HFFc6 (cell line): ENCODE measurements around the gene AUTS2. TPM values are rescaled to one million over a fixed set of nuclear protein-coding genes. Genes with fewer than 3 reads are reported as not detected.
"Not testable (repeated sequence)": the region's sequence is repeated elsewhere in the genome, so short reads cannot be mapped to it uniquely, and the experiment has no call there.

Source experiments
- DNase-seq: peaks from one replicate; pipeline ENCODE4 v3.0.0-alpha.2; 2018
- H3K27ac Mint-ChIP-seq: 2 replicates; pipeline ENCODE4 v1.8.0; 2020; ENCODE audit warnings: mild to moderate bottlenecking, mixed read lengths
- H3K27me3 Mint-ChIP-seq: 2 replicates; pipeline ENCODE4 v1.8.0; 2021; ENCODE audit warnings: mild to moderate bottlenecking, moderate library complexity, mixed read lengths; ENCODE audit not compliant: insufficient read depth
- H3K36me3 Mint-ChIP-seq: 2 replicates; pipeline ENCODE4 v1.8.0; 2021; ENCODE audit warnings: low read depth, mixed read lengths
- H3K4me1 Mint-ChIP-seq: 2 replicates; pipeline ENCODE4 v1.8.0; 2020; ENCODE audit warnings: low read depth, mixed read lengths
- H3K4me3 Mint-ChIP-seq: 2 replicates; pipeline ENCODE4 v1.8.0; 2020; ENCODE audit warnings: mild to moderate bottlenecking, moderate library complexity, mixed read lengths
- H3K9me3 Mint-ChIP-seq: 2 replicates; pipeline ENCODE4 v1.8.0; 2020; ENCODE audit warnings: mild to moderate bottlenecking, mixed read lengths
- total RNA-seq, 6 experiments: library from RNA; stranded (reverse); fragmentation: NEBNext Ultra II Directional; extraction: Animal tissue kit (Norgen Biotek cat#: 25700); gene quantifications; 2 replicates in 1 of 6; 3 replicates in 5 of 6; pipeline ENCODE4 v1.2.3, GENCODE V29; 2021
- TF ChIP-seq, protein P1 (sequence below): fragments of 200-600 bp; sonication (generic); IDR thresholded peaks from 2 replicates; pipeline ENCODE4 v1.5.0; 2021; ENCODE audit warnings: antibody characterized with exemption, mild to moderate bottlenecking

The AUTS2 gene
- total RNA-seq, 6 experiments from 2014 or later, result 0.02 to 0.19 (median 0.16) TPM; not detected in 2

DNA sequence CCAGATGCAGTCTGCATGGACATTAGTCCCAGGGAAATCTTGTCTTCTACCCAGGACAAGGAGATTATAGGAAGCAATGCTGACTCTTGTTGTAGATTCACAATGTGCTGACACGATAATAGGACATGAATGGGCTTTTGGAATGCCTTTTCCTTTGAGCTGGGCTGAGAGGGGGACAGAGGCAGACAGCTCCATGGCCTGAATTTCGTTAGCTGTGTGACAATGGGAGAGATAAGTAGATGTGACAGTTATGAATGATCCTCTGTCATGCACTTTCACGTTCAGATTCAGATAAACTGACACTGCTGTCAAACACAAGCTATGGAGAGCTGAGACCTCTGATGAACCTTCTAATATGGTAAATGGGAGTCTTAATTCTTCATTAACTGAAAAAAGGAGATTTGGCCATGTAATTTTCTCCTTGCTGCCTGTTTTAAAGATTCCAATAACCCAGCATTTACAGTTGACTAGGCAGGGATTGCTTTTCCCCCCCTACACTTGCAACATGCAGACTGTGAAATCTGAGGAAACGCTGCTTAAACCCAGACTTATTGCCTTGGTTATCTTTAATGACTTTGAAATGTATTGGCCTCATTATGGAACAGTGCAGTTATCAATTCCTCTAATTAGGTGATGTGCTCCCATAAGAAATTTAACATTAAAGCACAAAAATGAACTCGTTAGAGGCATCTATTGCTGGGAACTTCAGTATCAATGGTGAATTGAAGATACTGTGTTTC is 669.3 kb downstream of the AUTS2 start:
- no peaks in the 10 kb centered on the region for H3K4me1 Mint-ChIP-seq
- H3K4me3 Mint-ChIP-seq, result no peak overlapping the region
- no peak overlapping the region for H3K27ac Mint-ChIP-seq
- H3K36me3 Mint-ChIP-seq, result no peaks in the 10 kb centered on the region
- H3K9me3 Mint-ChIP-seq, result peaks cover 47% of the 10 kb centered on the region
- TF ChIP-seq, protein P1, sequence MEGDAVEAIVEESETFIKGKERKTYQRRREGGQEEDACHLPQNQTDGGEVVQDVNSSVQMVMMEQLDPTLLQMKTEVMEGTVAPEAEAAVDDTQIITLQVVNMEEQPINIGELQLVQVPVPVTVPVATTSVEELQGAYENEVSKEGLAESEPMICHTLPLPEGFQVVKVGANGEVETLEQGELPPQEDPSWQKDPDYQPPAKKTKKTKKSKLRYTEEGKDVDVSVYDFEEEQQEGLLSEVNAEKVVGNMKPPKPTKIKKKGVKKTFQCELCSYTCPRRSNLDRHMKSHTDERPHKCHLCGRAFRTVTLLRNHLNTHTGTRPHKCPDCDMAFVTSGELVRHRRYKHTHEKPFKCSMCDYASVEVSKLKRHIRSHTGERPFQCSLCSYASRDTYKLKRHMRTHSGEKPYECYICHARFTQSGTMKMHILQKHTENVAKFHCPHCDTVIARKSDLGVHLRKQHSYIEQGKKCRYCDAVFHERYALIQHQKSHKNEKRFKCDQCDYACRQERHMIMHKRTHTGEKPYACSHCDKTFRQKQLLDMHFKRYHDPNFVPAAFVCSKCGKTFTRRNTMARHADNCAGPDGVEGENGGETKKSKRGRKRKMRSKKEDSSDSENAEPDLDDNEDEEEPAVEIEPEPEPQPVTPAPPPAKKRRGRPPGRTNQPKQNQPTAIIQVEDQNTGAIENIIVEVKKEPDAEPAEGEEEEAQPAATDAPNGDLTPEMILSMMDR, result no peak
- no peaks in the 10 kb centered on the region for H3K27me3 Mint-ChIP-seq
- DNase-seq, result no peak

DNA sequence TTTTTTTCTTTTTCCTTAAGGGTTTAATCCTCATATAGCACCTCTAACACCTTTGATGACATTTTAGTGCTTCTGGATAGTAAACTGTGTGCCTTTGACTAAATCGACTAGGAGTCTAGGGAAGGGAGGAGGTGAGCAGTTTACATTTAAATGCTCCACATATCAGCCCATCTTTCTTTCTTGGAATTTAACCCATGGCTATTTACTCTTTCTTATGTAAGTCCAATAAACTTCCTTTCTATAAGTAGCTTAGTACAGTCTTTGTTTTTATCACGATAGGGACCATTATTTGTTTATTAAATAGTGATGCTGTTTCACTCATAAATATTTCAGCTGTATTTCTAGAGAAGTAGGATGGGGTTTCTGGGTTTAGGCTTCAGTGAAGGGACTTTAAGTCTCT is 669.9 kb downstream of the AUTS2 start:
- TF ChIP-seq, protein P1, result no peak
- no peaks in the 10 kb centered on the region for H3K4me1 Mint-ChIP-seq
- H3K36me3 Mint-ChIP-seq, result no peaks in the 10 kb centered on the region
- no peaks in the 10 kb centered on the region for H3K27me3 Mint-ChIP-seq
- no peak overlapping the region for H3K27ac Mint-ChIP-seq
- H3K9me3 Mint-ChIP-seq, result peaks cover 47% of the 10 kb centered on the region
- no peak for DNase-seq
- H3K4me3 Mint-ChIP-seq, result no peak overlapping the region

DNA sequence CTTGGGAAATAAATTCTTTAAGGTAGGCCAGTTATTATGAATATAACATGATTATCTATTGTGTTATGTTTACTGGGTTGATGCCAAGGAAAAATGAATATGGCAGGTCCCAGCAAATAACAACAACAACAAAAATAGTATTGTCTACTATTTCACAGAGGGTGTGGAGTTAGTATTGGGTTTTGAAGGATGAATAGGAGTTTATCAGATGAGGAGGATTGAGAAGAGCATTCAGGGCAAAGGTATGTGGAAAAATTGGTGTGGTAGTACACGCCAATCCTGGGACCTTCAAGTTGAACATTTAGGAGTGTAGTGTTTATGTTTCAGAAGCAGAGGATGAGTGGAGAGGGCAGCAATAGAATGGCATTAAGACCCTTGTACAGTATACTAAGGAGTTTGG is 671.9 kb downstream of the AUTS2 start:
- Mint-ChIP-seq H3K27ac (no peak overlapping the region), H3K36me3 (no peaks in the 10 kb centered on the region), H3K4me3 (no peak overlapping the region), H3K27me3 (no peaks in the 10 kb centered on the region), H3K9me3 (peaks cover 42% of the 10 kb centered on the region), H3K4me1 (no peaks in the 10 kb centered on the region)
- no peak for DNase-seq
- TF ChIP-seq, protein P1, result no peak

DNA sequence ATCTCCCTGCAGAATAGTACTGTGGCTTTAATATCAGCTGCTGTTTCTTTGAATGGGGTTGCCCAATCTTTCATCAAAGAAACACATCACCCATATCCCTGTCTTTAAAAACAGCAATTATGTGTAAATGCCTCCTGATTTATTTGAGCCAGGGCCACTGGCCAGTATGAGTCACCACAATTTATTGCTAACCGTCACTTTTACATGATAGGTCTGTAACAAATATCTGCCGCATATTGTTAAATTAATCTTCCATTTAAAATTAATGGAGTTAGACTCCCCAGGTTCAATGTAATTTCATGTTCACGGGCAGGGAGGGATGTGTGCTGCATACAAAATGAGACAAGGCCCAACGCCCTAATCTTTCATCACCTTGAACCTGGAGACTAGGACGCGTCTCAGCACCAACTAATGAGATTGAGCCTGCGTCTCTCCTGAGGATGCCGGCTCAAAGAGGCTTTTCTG is 673.4 kb downstream of the AUTS2 start:
- Mint-ChIP-seq H3K36me3 (no peaks in the 10 kb centered on the region), H3K4me1 (no peaks in the 10 kb centered on the region), H3K9me3 (peaks cover 42% of the 10 kb centered on the region), H3K27me3 (no peaks in the 10 kb centered on the region), H3K4me3 (no peak overlapping the region), H3K27ac (no peak overlapping the region)
- no peak for DNase-seq
- TF ChIP-seq, protein P1, result no peak

DNA sequence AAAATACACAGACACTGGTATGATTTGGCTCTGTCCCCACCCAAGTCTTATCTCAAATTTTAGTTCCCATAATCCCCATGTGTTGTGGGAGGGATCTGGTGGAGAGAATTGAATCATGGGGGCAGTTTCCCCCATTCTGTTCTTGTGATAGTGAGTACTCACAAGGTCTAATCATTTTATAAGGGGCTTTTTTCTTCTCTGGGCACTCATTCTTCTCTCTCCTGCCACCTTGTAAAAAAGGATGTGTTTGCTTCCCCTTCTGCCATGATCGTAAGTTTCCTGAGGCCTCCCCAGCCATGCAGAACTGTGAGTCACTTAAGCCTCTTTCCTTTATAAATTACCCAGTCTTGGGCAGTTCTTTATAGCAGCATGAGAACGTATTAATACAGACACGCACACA is 677.3 kb downstream of the AUTS2 start:
- not testable (repeated sequence) for H3K27me3 Mint-ChIP-seq, H3K27ac Mint-ChIP-seq, H3K36me3 Mint-ChIP-seq, DNase-seq, H3K4me1 Mint-ChIP-seq, H3K4me3 Mint-ChIP-seq
- peaks cover 34% of the 10 kb centered on the region for H3K9me3 Mint-ChIP-seq

DNA sequence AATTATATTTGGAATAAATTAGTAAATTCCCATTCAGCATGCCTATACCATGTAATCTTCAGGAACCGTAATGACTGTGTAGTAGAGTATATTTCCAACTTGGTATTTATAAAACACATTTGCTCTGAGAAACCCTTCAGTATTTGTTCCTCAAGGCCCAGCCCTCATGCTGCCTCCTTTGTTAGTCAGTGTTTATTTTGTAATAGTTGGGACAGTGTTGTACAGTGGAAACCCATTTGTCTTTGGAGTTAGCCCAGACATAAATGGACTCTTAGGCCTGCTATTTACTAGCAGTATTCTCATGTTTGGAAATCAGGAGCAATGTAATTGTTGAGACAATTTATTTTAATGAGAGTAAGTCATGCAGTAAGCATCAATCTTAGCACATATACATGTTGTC is 686.9 kb downstream of the AUTS2 start:
- Mint-ChIP-seq H3K36me3 (no peaks in the 10 kb centered on the region), H3K4me1 (no peaks in the 10 kb centered on the region), H3K27ac (no peak overlapping the region), H3K4me3 (no peak overlapping the region), H3K27me3 (peaks cover 2% of the 10 kb centered on the region; the same call in 1 of the 2 replicates), H3K9me3 (peaks cover 29% of the 10 kb centered on the region)
- TF ChIP-seq, protein P1, result no peak
- DNase-seq, result no peak
